ENCODE measurements around the gene GPR39.
A peak's percentile ranks its signal among the peaks of the same experiment; 100 is the strongest.

GPR39 gene

DNA sequence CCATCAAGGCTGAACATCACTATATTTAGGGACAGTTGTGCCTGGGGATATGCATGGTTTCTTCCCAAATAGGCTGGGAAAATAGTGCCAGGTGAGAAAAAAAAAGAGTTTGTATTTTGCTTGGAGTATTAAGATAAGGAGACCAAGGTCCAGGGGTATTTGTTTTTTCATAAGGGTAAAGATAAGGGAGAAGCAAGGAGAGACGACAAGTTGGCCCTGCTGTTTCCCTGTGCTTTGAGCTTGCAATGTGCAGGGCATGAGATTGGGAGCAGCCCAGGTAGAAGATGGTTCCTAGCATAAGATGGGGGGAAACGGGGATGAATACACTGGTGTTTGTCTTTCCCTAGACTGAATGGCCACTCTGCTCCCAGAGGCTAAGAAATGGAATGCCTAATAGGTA, 8.8 kb upstream of the GPR39 start:
- Histone ChIP-seq H3K27me3 (ENCODE audit: control insufficient read depth in 1 of 2, insufficient read depth in 2 of 2, low read length in 2 of 2) (no peaks in the 10 kb centered on the region), H3K27ac (ENCODE audit: low read depth, low read length) (no peak overlapping the region), H3K36me3 (ENCODE audit: control insufficient read depth in 1 of 2, insufficient read depth in 2 of 2, low read length in 2 of 2) (no peaks in the 10 kb centered on the region), H3K4me3 (ENCODE audit: low read depth in 1 of 2, low read length in 2 of 2) (no peak overlapping the region), H3K9me3 (ENCODE audit: control insufficient read depth in 1 of 2, low read length in 2 of 2) (no peaks in the 10 kb centered on the region), H3K4me1 (ENCODE audit: control insufficient read depth in 1 of 2, insufficient read depth in 2 of 2, low read length in 2 of 2) (peaks cover 17 to 18% of the 10 kb centered on the region in 2 donors), H3K9ac (ENCODE audit: low read depth in 1 of 2, low read length in 2 of 2) (no peak overlapping the region)

GRCh38 chr2:132412021-132412420, 4.6 kb upstream of the GPR39 start:
- Histone ChIP-seq H3K36me3 (ENCODE audit: control insufficient read depth in 1 of 2, insufficient read depth in 2 of 2, low read length in 2 of 2) (no peaks in the 10 kb centered on the region), H3K9ac (ENCODE audit: low read depth in 1 of 2, low read length in 2 of 2) (no peak overlapping the region), H3K27me3 (ENCODE audit: control insufficient read depth in 1 of 2, insufficient read depth in 2 of 2, low read length in 2 of 2) (no peaks in the 10 kb centered on the region), H3K4me3 (ENCODE audit: low read depth in 1 of 2, low read length in 2 of 2) (no peak overlapping the region), H3K9me3 (ENCODE audit: control insufficient read depth in 1 of 2, low read length in 2 of 2) (no peaks in the 10 kb centered on the region), H3K27ac (ENCODE audit: low read depth, low read length) (no peak overlapping the region), H3K4me1 (ENCODE audit: control insufficient read depth in 1 of 2, insufficient read depth in 2 of 2, low read length in 2 of 2) (peaks cover 37 to 45% of the 10 kb centered on the region in 2 donors)

DNA sequence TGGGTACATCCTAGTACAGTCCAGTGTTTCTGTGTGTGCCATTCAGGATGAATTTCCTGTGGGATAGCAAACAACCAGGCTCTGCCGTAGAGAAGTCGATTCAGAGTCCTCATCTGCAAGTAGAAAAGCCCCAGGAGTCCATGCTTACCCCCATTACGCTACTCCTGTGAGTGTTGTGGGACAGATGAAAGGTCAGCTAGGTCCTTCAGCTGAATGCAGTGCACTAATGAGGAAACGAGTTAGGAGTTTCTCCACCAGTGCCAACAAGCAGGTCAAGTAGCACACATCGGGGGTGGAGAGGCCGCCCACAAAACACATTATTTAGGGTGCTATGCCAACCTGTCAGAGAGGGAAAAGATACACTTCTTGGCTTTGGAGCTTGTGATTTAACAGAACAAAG, 2.5 kb upstream of the GPR39 start:
- H3K27me3 ChIP-seq (ENCODE audit: control insufficient read depth in 1 of 2, insufficient read depth in 2 of 2, low read length in 2 of 2) = no peaks in the 10 kb centered on the region
- H3K36me3 ChIP-seq (ENCODE audit: control insufficient read depth in 1 of 2, insufficient read depth in 2 of 2, low read length in 2 of 2) = no peaks in the 10 kb centered on the region
- peaks cover 27 to 39% of the 10 kb centered on the region in 2 donors for H3K4me1 ChIP-seq (ENCODE audit: control insufficient read depth in 1 of 2, insufficient read depth in 2 of 2, low read length in 2 of 2)
- peak overlapping the region in 1 of 2 donors; percentile 36 for H3K9ac ChIP-seq (ENCODE audit: low read depth in 1 of 2, low read length in 2 of 2)
- peak overlapping the region in 1 of 2 donors; percentile 43 for H3K4me3 ChIP-seq (ENCODE audit: low read depth in 1 of 2, low read length in 2 of 2)
- H3K27ac ChIP-seq (ENCODE audit: low read depth, low read length) = no peak overlapping the region
- H3K9me3 ChIP-seq (ENCODE audit: control insufficient read depth in 1 of 2, low read length in 2 of 2) = no peaks in the 10 kb centered on the region

GRCh38 chr2:132415256-132415914, 1.2 kb upstream of the GPR39 start:
- H3K9ac ChIP-seq (ENCODE audit: low read depth in 1 of 2, low read length in 2 of 2) = peak overlapping the region; percentile 55 to 79
- H3K4me1 ChIP-seq (ENCODE audit: control insufficient read depth in 1 of 2, insufficient read depth in 2 of 2, low read length in 2 of 2) = peaks cover 27 to 44% of the 10 kb centered on the region in 2 donors
- H3K36me3 ChIP-seq (ENCODE audit: control insufficient read depth in 1 of 2, insufficient read depth in 2 of 2, low read length in 2 of 2) = no peaks in the 10 kb centered on the region
- no peaks in the 10 kb centered on the region for H3K27me3 ChIP-seq (ENCODE audit: control insufficient read depth in 1 of 2, insufficient read depth in 2 of 2, low read length in 2 of 2)
- peak overlapping the region; percentile 67 for H3K4me3 ChIP-seq (ENCODE audit: low read depth in 1 of 2, low read length in 2 of 2)
- no peaks in the 10 kb centered on the region for H3K9me3 ChIP-seq (ENCODE audit: control insufficient read depth in 1 of 2, low read length in 2 of 2)
- peak overlapping the region; percentile 92 for H3K27ac ChIP-seq (ENCODE audit: low read depth, low read length)

DNA sequence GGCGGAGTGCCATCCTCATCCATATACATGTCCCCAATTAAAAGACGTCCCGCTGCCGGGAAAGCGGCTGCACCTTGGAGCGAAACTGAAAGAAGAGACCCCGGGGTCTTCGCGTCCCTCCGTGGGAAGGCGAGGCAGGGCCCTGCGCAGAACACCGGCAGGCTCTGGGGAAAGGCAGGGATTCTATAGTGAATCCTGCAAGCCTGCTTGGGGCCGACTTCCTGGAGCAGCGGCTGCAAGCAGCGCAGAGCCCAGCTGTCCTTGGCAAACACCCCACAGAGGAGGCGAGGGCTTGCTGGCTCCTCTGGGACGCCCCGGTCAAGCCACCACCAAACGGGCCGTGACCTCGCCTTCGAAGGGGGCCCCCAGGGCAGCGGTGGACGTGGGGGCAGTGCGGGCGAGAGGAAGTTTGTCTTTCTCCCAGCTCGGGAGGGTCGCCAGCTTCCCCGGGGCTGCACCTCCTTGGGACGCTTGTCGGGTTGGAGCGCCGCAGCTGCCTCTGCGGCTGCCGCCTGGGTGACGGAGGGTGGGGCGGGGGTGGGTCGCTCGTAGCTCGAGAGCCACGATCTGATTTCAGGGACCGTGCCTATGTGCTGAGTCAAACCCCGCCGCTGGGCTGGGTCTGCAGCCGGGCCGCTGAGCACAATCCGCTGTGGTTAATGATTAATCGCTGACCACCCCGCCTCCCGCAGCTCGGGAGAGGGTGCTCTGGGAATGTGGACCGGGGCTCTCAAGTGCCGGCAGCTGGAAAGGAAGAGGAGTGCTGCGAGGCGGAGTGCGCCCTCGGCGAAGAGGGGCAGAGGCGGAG, 486 bp upstream of the GPR39 start:
- H3K9ac ChIP-seq (ENCODE audit: low read depth in 1 of 2, low read length in 2 of 2) = peak overlapping the region; percentile 55 to 79
- peak overlapping the region; percentile 92 for H3K27ac ChIP-seq (ENCODE audit: low read depth, low read length)
- no peaks in the 10 kb centered on the region for H3K27me3 ChIP-seq (ENCODE audit: control insufficient read depth in 1 of 2, insufficient read depth in 2 of 2, low read length in 2 of 2)
- peak overlapping the region; percentile 67 to 73 for H3K4me3 ChIP-seq (ENCODE audit: low read depth in 1 of 2, low read length in 2 of 2)
- H3K36me3 ChIP-seq (ENCODE audit: control insufficient read depth in 1 of 2, insufficient read depth in 2 of 2, low read length in 2 of 2) = no peaks in the 10 kb centered on the region
- no peaks in the 10 kb centered on the region for H3K9me3 ChIP-seq (ENCODE audit: control insufficient read depth in 1 of 2, low read length in 2 of 2)
- peaks cover 27 to 44% of the 10 kb centered on the region in 2 donors for H3K4me1 ChIP-seq (ENCODE audit: control insufficient read depth in 1 of 2, insufficient read depth in 2 of 2, low read length in 2 of 2)

DNA sequence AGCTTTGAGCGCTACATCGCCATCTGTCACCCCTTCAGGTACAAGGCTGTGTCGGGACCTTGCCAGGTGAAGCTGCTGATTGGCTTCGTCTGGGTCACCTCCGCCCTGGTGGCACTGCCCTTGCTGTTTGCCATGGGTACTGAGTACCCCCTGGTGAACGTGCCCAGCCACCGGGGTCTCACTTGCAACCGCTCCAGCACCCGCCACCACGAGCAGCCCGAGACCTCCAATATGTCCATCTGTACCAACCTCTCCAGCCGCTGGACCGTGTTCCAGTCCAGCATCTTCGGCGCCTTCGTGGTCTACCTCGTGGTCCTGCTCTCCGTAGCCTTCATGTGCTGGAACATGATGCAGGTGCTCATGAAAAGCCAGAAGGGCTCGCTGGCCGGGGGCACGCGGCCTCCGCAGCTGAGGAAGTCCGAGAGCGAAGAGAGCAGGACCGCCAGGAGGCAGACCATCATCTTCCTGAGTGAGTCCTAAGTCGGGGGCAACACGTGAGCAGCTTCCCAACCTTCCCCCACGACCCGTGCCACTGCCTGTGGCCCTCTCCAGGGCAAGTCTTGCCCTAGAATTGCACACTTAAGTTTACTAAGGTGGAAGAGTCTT, 928 bp downstream of the GPR39 start:
- Histone ChIP-seq H3K36me3 (ENCODE audit: control insufficient read depth in 1 of 2, insufficient read depth in 2 of 2, low read length in 2 of 2) (no peaks in the 10 kb centered on the region), H3K4me1 (ENCODE audit: control insufficient read depth in 1 of 2, insufficient read depth in 2 of 2, low read length in 2 of 2) (peaks cover 27 to 44% of the 10 kb centered on the region in 2 donors), H3K9me3 (ENCODE audit: control insufficient read depth in 1 of 2, low read length in 2 of 2) (no peaks in the 10 kb centered on the region), H3K4me3 (ENCODE audit: low read depth in 1 of 2, low read length in 2 of 2) (peak overlapping the region; percentile 67 to 73), H3K27me3 (ENCODE audit: control insufficient read depth in 1 of 2, insufficient read depth in 2 of 2, low read length in 2 of 2) (no peaks in the 10 kb centered on the region), H3K27ac (ENCODE audit: low read depth, low read length) (no peak overlapping the region), H3K9ac (ENCODE audit: low read depth in 1 of 2, low read length in 2 of 2) (peak overlapping the region; percentile 5 to 54)

DNA sequence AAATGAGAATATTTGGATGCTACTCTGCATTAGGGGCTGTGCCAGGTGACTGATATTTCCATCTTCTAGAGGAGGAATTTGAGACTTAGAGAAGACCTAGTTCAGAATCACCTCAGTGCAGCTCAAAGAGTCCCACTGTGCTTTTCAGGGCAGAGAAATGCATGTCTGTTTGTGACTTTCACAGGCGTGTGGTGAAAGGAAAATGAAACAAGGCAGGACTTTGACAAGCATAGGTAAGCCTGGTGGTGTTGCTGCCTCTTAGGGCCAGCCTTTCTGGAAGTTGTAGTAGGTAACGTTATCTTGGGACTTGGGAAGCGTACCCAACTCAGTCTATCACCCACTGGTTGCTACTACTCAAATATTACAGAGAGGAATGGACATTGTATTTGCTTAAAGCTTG, 2.6 kb downstream of the GPR39 start:
- Histone ChIP-seq H3K4me3 (ENCODE audit: low read depth in 1 of 2, low read length in 2 of 2) (peak overlapping the region; percentile 67 to 73), H3K36me3 (ENCODE audit: control insufficient read depth in 1 of 2, insufficient read depth in 2 of 2, low read length in 2 of 2) (no peaks in the 10 kb centered on the region), H3K9me3 (ENCODE audit: control insufficient read depth in 1 of 2, low read length in 2 of 2) (no peaks in the 10 kb centered on the region), H3K4me1 (ENCODE audit: control insufficient read depth in 1 of 2, insufficient read depth in 2 of 2, low read length in 2 of 2) (peaks cover 26 to 36% of the 10 kb centered on the region in 2 donors), H3K27ac (ENCODE audit: low read depth, low read length) (no peak overlapping the region), H3K9ac (ENCODE audit: low read depth in 1 of 2, low read length in 2 of 2) (peak overlapping the region in 1 of 2 donors; percentile 38), H3K27me3 (ENCODE audit: control insufficient read depth in 1 of 2, insufficient read depth in 2 of 2, low read length in 2 of 2) (no peaks in the 10 kb centered on the region)

- Histone ChIP-seq H3K36me3 (ENCODE audit: control insufficient read depth in 1 of 2, insufficient read depth in 2 of 2, low read length in 2 of 2) (no peaks in the 10 kb centered on the region), H3K27ac (ENCODE audit: low read depth, low read length) (no peak overlapping the region), H3K9ac (ENCODE audit: low read depth in 1 of 2, low read length in 2 of 2) (no peak overlapping the region), H3K4me1 (ENCODE audit: control insufficient read depth in 1 of 2, insufficient read depth in 2 of 2, low read length in 2 of 2) (peaks cover 28 to 34% of the 10 kb centered on the region in 2 donors), H3K9me3 (ENCODE audit: control insufficient read depth in 1 of 2, low read length in 2 of 2) (no peaks in the 10 kb centered on the region), H3K4me3 (ENCODE audit: low read depth in 1 of 2, low read length in 2 of 2) (peak overlapping the region in 1 of 2 donors; percentile 73), H3K27me3 (ENCODE audit: control insufficient read depth in 1 of 2, insufficient read depth in 2 of 2, low read length in 2 of 2) (no peaks in the 10 kb centered on the region)
These were observed 3.3 kb downstream of the GPR39 start for GRCh38 chr2:132419941-132420340.

- peaks cover 24% of the 10 kb centered on the region in 2 donors for H3K4me1 ChIP-seq (ENCODE audit: control insufficient read depth in 1 of 2, insufficient read depth in 2 of 2, low read length in 2 of 2)
- H3K36me3 ChIP-seq (ENCODE audit: control insufficient read depth in 1 of 2, insufficient read depth in 2 of 2, low read length in 2 of 2) = no peaks in the 10 kb centered on the region
- H3K27ac ChIP-seq (ENCODE audit: low read depth, low read length) = no peak overlapping the region
- no peak overlapping the region for H3K4me3 ChIP-seq (ENCODE audit: low read depth in 1 of 2, low read length in 2 of 2)
- no peaks in the 10 kb centered on the region for H3K27me3 ChIP-seq (ENCODE audit: control insufficient read depth in 1 of 2, insufficient read depth in 2 of 2, low read length in 2 of 2)
- H3K9me3 ChIP-seq (ENCODE audit: control insufficient read depth in 1 of 2, low read length in 2 of 2) = no peaks in the 10 kb centered on the region
- no peak overlapping the region for H3K9ac ChIP-seq (ENCODE audit: low read depth in 1 of 2, low read length in 2 of 2)
These were observed 4.5 kb downstream of the GPR39 start for GRCh38 chr2:132420816-132421805.

Measured in duodenal mucosa (tissue), 2 donors.